Amniotic stem cell (primary cell): ENCODE measurements around the gene CLEC6A.
"Not testable (repeated sequence)": the region's sequence is repeated elsewhere in the genome, so short reads cannot be mapped to it uniquely, and the experiment has no call there.

Experiments
- DNase-seq: peaks from one replicate; lab custom pipeline; 2025; lab: John Stamatoyannopoulos, UW

The CLEC6A gene

DNA sequence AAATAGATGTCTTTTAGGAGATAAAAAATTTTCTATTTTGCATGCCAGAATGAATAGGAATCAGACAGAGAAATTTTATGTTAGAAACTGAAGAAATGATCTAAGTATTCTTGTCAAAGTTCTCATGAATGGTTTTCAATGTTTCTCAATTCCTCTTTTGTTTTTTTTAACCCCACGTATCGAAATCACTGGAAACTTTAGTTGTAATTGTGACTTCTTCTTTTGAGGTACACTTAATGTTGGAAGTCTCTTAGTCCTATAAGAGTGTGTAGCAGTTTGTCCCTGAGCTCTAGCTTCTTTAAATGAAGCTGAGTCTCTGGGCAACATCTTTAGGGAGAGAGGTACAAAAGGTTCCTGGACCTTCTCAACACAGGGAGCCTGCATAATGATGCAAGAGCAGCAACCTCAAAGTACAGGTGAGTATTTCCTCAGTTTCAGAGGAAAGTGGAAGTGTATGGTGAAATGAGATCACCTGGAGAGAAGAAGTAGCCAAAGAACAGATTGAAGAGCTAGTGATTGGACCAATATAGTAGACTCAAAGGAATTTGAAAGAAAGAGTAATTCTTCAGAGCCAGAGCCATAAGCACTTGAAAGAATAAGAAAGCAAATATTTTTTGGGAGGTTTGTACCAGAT lies at the start of gene CLEC6A:
TSS of gene CLEC6A (plus strand) at position 236 of the 634 bp plus-strand sequence. CDS start at position 386, 150 bp downstream.
- DNase-seq: no peak

DNA sequence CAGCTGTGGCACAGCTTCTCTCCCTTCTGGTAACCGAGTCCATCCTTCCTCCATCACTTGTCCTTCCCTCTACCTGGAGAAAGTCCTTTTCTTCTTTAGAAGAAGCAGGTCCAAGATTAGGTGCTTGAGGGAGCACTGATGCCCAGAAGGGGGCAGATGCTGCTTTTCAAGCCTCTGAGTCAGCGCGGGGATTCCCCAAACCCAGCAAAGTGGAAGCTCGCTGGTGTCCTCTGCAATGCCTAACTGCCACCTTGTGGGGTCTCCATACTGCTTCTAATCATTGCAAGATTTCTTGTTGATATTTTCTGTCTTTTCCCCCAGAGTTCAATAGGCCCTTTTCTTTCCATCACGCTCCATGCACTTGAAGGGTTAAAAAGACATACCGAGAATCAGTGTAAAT lies 36.2 kb upstream of the CLEC6A start:
- not testable (repeated sequence) for DNase-seq

DNA sequence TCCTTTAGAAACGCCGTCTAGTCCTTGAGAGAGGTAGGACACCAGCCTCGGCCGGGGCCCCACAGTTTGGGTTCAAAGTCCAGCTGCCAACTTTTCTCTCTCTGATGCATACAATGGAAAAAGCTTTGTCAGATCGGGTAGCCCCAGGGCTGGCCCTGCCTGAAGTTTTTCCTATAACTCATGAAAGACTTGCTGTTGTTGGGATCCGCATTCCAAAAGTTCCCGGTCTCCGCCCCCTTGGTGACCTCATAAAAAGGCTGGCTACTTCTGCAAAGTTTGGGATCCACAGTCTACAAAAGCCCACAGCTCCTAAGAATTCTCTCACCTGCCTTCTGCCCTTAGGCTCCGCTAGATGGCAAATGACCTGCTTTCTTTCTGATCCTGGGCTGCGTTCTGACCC lies 35.3 kb upstream of the CLEC6A start:
- no peak for DNase-seq

DNA sequence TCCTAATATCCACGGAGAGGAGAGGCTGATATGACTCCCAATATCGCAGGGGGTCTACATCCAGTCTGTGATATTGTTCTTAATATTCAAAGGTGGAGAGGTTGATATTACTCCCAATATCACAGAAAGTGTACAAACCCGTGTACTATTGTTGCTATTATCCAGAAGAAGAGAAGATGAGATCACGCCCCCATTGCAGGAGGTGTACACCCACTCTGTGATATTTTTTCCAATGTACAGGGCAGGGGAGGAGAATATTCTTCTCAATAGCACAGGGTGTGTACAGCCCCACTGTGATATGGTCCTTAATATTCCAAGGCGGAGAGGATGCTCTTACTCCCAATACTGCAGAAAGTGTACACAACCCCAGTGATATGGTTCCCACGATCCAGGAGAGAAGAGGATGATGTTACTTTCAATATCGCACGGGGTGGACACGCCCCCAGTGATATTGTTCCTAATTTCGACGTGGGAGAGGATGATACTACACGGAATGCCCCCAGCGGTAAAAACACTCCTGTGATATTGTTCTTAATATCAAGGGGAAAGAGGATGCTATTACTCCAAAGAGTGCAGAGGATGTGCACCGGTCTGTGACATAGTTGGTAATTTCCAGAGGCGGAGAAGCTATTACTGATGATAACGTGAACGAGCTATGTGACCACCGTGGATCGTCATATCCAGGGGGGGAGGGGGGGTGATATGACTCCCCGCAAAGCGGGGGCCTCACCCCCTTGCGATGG lies 11.1 kb upstream of the CLEC6A start:
- not testable (repeated sequence) for DNase-seq

DNA sequence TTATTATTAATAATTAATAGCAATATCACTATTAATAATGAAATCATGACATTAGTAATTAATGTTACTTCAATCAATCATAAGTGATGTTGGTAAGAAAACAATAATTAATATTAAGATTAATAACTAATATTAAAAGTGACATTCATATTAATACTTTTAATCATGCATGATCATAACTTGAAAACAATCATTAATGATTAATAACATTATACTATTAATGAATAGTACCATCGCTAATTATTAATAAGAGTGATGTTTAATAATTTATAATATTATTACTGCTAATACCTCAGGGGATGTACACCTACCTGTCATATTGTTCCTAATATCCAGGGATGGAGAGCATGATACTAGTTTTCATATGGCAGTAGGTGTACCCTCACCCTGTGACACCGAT lies 10.0 kb upstream of the CLEC6A start:
- DNase-seq: no peak

DNA sequence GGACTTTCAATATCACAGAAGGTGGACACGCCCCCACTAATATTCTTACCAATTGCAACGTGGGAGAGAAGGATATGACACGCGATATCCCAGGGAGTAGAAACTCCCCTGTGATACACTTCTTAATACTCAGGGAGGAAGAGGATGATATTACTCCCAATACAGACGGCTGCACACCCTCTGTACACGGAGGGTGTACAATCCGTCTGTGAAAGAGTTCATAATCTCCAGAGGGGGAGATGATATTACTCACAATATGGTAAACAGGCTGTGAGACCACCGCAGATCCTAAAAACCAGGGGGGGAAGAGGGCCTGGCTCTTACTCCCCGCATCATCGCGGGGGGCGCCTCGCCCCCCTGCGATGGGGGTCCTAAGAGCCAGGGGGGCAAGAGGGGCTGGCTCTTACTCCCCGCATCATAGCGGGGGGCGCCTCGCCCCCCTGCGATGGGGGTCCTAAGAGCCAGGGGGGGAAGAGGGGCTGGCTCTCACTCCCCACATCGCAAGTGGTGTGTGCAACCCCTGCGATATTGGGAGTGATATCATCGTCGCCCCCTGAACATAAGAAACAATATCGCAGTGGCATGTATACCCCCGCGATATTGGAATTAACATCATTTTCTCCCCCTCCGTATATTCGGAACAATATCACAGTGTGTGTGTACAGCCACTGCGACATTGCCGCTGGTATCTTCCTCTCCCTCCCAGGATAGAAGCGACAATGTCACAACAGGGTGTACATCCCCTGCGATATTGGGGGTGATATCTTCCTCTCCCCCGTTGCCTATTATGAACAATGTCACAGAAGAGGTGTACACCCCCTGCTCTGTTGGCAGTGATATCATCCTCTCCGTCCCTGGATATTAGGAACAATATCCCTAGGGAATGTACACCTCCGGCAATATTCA lies 8.9 kb upstream of the CLEC6A start:
- DNase-seq: no peak

DNA sequence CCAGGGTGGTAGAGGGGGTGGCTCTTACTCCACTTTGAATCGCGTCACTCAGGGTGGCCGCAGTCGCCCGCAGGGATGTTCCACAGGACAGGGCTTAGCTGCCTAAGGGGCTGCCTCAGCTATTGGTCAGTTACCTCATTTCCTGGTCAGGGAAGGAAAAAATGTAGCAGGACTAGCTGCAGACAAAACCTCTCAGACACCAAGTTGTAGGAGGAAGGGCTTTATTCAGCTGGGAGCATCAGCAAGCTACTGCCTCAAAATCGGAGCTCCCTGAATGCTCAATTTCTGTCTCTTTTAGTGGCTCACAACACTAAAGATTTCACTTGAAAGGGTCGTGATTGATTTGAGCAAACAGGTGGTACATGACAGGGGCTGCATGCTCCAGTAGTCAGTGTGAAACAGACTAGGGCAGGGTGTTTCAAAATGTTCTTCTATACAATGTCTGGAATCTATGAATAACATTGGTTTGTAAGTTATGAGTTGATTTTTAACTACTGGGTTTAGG lies 6.4 kb upstream of the CLEC6A start:
- DNase-seq: no peak

DNA sequence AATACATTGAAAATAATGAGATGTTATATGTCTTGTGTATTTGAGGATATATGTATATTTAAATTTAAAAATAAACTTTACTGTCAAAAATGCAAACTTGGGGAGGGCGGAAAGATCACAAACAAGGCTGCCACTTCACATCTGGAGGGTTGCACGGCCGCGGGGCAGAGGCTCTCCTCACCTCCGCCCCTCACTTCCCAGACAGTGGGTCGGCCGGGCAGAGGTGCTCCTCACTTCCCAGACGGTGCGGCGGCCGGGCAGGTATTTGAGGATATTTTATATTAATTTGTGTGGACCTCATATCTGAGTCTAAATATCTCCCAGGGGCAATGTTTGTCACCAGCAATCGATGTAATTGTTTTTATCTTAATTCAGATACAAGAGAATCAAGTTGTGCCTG lies 3.7 kb upstream of the CLEC6A start:
- no peak for DNase-seq

DNA sequence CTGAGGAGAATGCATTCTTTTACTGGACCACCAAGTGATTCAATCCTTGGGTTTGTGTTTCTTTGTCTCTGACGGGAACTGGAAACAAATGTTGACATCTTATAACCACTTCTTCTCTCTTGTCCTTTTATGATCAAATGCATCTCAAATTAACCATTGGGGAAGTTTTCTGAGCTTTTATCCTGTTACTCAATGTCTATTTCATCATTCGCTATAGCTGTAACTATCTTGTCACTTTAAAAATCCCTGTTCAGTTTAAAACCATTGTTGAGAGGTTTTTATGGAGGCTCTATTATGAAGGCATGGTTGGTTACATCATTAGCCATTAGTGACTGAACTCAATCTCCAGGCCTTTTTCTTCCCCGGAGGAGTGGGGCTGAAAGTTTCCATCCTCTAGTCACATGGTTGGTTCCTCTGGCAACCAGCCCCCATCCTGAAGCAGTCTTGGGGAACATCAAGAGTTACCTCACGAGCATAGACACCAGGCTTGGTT lies 2.7 kb upstream of the CLEC6A start:
- no peak for DNase-seq

DNA sequence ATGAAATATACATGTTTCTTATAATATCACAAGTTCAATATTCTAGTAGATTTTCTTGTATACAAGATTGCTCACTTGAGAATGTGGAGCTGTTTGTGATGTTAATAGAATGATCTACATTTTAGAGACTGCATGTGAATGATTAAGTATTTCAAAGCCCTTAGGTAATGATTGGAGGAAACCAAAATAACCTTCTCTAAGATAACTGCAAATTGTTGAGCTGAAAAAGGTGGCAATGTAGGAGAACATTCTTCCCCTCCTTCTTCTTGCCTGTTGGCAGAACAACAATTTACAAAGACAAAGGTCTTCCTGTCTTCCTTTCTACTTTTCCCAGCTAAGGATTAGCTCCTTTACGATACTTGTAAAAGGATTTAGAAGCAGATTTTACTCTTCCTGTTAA lies 2.0 kb upstream of the CLEC6A start:
- DNase-seq: no peak

DNA sequence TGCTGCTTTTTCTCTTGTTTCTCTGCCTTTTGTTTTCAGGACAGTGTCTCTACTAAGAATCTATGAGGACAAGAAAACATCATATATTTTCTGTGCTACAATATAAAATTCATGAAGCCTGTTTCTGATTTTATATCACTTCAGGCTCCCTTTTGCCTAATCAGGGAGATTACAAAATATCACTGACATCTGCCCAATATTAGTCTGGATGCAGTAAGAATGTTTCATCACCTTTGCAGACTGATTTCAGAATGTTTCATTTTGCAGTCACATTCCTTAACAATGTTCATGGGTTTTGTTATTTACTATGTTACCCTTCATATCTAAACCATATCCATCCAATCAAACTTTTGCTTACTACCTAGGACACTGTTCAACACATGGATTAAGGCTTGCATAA lies 491 bp upstream of the CLEC6A start:
- no peak for DNase-seq

DNA sequence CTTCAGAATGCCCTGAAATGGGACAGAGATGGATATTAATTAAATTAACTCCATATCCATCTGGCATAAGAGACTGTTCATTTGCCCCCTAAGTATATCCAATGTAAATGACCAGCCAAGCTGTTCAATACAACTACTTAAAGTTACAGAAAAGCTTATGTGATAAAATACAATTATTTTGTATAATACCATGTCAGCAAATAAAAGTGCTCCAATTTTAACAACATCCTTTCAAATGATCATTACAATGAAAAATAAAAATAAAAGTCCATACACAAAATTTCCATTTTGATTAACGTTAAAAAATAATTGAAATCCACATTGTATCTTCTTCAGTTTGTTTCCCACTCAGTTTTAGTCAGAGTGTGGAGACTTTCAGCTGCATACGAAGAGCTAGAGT lies 5.7 kb downstream of the CLEC6A start:
- no peak for DNase-seq

DNA sequence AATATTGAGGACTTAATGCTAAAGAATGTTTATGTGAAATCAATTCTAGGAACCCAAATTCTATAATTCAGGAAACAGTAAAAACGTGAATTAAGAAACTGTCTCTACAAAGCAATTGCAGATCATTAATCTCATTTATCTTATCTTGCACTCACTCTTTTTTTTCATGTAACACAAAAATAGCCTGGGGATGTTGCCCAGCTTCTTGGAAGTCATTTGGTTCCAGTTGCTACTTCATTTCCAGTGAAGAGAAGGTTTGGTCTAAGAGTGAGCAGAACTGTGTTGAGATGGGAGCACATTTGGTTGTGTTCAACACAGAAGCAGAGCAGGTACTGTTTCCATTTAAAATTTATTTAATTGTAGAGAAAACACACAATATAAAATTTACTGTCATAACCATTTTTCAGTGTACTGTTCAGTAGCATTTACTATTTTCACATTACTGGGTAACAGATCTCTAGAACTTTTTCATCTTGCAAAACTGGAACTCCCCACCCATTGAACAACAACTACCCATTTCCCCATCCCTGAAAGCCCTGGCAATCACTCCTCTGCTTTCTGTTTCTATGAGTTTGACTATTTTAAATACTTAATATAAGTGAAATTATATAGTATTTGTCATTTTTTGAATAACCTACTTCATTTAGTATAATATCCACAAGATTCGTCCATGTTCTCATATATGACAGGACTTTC lies 9.7 kb downstream of the CLEC6A start:
- no peak for DNase-seq

DNA sequence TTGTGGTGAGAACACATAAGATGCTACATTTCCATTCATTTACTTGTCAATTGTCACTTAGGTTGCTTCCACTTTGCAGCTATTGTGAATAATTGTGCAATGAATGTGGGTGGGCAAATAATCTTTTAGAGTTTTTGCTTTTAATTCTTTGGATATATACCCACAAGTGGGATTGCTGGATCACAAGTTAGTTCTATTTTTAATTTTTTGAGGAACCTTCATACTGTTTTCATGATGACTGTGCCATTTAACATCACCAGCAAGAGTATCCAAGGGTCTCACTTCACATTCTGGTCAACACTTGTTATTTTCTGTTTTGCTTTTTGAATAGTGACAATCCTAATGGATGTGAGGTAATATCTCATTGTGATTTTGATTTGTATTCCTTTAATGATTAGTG lies 10.5 kb downstream of the CLEC6A start:
- no peak for DNase-seq

DNA sequence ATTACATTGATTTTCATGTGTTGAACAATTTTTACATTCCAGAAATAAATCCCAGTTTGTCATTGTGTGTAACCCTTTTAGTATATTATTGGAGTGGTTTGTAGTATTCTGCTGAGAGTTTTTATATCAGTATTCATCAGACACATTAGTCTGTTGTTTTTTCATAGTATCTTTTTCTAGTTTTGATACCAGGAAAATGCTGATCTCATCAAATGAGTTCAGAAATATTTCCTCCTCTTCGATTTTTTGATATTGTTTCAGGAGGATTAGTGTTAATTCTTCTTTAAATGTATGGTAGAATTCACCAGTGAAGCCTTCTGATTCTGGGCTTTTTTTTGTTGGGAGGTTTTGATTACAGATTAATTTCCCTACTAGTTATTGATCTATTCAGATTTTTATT lies 15.3 kb downstream of the CLEC6A start:
- DNase-seq: no peak

DNA sequence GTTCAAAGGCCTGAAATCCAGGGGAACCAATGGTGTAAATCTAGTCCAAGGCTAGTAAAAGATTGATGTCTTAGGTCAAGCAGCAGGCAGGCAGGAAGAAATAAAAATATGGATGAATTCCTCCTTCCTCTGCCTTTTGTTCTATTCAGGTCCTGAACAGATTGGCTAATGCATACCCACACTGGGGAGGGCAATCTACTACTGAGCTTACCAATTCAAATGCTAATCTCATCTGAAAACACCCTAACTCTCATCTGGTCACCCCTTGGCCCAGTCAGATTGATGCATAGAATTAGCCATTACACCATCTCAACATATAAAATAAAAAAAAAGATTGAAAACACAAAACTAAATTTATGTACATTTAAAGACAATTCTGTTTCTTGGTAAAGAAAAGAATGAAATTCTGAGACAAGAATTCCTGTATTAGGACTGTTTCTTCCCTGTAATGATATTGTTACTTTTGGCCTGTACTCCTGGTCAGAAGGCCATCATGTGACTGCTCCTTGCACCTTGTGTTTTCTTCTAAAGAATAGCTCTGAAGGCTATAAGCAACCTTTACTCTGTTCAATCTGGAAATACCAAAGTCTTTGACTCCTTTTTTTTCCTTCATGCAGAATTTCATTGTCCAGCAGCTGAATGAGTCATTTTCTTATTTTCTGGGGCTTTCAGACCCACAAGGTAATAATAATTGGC lies 19.9 kb downstream of the CLEC6A start:
- DNase-seq: no peak

DNA sequence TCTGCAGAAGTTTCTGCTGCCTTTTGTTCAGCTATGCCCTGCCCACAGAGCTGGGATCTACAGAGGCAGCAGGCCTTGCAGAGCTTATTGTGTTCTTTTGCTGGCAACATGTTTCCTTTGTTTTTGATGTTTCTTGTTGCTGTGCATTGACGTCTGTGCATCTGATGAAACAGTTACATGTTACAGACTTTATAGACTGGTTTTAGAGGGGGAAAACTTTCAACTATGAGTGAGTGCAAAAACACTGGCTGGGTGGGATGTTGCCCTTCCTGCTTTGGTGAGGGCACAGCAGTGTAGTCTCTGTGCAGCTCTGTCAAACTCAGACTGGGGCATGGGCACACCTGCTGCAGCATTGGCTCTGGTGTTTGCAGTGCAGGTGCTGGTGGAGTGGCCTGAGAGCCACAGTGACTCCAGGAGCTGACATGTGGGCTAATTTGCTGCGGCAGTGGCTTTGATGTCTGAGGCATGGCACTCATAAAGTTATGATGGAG lies 26.9 kb downstream of the CLEC6A start:
- no peak for DNase-seq

DNA sequence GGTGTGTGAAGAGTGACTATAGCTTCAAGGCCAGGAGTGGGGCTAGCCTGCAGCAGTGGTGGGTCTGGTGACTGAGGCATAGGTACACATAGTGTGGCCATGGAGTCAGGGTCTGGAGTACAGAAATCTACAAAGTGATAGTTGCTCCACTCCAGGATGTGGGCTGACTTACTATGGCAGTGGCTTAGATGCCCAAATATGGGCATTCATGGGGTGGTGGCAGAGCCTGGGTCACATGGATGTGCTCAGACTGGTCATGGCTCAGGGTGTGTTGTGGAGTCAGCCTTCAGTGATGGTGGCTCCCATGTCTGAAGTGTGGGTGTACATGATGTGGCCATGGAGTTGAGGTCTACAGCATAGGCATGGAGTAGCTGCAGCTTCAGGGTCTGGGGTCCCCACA lies 27.3 kb downstream of the CLEC6A start:
- no peak for DNase-seq

DNA sequence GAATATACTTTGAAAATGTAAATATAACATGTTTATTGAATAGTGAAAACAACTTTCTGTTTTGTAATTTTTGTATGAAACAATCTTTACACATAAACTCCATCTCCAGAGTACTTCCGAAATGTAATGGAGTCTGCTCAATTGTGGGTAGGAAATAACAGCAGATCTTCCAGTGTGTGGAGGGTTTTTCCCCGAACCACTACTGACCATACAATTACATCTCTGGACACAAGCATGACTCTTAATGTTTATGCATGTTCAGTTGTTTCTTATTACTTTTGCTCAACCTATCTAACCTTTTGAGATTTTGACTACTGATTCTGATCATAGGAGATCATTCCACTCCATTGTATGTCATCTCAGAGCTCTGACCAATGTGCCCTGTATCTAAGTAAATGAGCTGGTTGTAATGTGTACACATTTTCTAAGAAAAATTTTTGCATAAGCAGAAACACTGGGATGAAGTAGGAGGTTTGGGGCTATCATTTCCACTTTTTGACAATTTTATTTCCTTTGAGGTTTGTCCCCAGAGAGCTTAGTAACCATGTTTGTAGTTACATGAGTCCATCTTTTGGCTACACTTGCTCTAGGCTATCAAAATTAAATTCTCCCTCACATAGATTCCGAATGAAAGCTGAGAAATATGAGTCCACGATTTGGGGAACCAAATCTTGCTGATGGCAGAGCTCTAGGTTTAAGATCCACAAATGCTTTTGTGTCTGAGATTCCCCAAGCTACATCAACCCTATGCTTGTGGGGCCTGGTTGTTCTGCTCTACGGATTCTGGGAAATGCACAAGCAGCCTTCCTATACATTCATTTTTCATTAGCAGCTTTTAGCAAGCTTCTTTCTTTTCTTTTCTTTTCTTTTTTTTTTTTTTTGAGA lies 36.1 kb downstream of the CLEC6A start:
- DNase-seq: no peak

DNA sequence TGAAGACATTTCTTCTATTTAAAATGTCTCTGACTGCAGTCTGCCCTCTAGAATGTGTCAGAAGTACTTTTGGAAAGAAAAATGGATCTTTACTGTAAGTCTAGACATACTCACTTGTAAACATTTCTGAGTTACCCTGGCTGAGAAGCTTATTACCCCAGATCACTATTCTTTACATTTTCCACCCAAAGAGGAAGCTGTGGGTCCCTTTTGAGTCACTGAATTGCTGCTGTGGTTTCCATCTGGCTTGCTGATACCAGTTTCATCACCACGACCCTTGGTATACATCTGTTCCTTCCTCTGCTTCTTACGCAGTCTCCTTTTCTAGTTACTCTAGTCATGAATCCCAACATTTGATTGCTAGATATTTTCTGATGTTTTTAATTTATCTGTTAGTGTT lies 37.3 kb downstream of the CLEC6A start:
- no peak for DNase-seq
